GM12892 (cell line): ENCODE results near the gene GNAI3.

Experiments used
- POLR2A ChIP-seq: IDR thresholded peaks from 2 replicates; pipeline ENCODE4 v1.6.1; 2011; ENCODE audit warnings: low read depth, low read length, control low read depth
- POLR2AphosphoS5 ChIP-seq: IDR thresholded peaks from 2 replicates; pipeline ENCODE4 v1.6.1; 2011; ENCODE audit warnings: low read depth, low read length, control low read depth
- TAF1 ChIP-seq: IDR thresholded peaks from 2 replicates; pipeline ENCODE4 v1.6.1; 2011; ENCODE audit warnings: low read depth, mild to moderate bottlenecking, control low read depth, low read length, borderline replicate concordance

DNA sequence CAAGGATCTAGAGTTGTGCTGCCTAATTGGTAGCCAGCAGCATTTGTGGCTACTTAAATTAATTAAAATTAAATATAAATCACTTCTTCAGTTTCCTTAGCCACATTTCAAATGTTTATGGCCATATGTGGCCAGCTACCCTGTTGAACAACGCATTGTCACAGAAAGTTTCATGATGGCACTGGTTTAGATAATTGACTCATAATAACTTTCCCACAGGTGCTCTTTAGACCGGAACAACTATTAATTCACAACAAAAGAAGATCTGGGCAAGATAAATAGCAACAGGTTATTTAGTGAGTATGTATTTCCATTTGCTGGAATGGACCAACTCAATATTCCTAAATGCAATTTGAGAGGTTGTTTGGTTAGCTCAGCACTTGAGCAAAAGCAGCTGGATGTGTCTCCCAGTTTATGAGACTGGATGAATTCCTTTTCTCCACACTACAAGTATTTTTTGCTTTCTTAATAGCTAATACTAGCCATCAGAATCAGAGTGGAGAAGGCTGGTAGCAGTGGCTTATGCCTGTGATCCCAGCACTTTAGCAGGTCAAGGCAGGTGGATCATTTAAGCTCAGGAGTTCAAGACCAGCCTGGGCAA, 35.2 kb upstream of the GNAI3 start:
- TF ChIP-seq POLR2AphosphoS5 (no peak), POLR2A (no peak), TAF1 (no peak)
